ENCODE measurements around the gene SHROOM3.

SHROOM3 gene

DNA sequence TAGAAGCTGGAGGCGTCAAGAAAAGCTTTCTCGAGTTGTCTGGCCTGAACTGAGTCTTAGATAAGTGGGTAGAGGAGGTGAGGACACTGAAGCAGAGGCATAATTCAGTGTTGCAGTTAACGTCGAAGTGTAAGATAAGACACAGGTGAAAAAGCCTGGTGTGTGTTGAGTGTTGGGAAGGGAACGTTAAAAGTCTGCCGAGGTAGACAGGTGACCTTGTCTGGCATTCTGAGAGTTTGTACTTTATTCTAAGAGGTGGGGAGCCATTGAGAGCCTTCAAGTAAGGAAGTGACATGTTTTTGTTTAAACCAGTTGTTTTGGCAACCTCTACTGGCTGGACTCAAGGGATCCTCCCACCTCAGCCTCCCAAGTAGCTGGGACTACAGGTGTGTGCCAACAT, 219.1 kb downstream of the SHROOM3 start:
- Histone ChIP-seq H3K27me3 (ENCODE audit: insufficient read depth, insufficient read length) (no peaks in the 10 kb centered on the region), H3K4me1 (ENCODE audit: insufficient read depth, insufficient read length) (no peaks in the 10 kb centered on the region), H3K4me3 (ENCODE audit: insufficient read length, low read depth) (no peak overlapping the region), H3K9ac (ENCODE audit: insufficient read length, low read depth) (no peak overlapping the region), H3K36me3 (ENCODE audit: insufficient read depth, insufficient read length, low read length) (no peaks in the 10 kb centered on the region), H3K9me3 (ENCODE audit: insufficient read depth, low read length) (no peaks in the 10 kb centered on the region)
- no peak for TF ChIP-seq ZNF274 (IDR thresholded peaks at IDR 0.05; ENCODE audit: low read depth, low read length)
- no peak for TF ChIP-seq YY1 (IDR thresholded peaks at IDR 0.05; ENCODE audit: insufficient read depth, insufficient read length)
- no peak for TF ChIP-seq SUZ12 (IDR thresholded peaks at IDR 0.05; ENCODE audit: extremely low read depth, insufficient read depth, insufficient read length)
- no peak for DNase-seq (ENCODE audit: low read depth, low spot score)

DNA sequence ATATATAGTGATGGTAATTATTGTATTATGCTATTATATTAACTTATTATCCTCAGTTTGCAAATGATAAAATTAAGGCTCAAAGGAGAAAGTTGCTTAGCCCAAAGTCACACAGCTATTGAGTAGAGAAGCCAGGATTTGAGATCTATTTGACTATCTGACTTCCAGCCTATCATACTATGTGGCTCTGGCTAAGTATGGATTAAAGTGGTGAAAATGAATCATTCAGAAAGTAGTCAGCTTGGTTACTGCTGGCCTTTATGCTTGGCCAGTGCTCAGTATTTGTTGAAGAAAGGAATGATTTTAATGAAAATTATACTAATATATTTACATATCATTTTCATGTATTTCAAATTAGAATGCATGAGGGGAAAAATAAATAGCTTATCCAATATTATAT, 219.8 kb downstream of the SHROOM3 start:
- no peaks in the 10 kb centered on the region for H3K36me3 ChIP-seq (ENCODE audit: insufficient read depth, insufficient read length, low read length)
- H3K27me3 ChIP-seq (ENCODE audit: insufficient read depth, insufficient read length), result no peaks in the 10 kb centered on the region
- TF ChIP-seq YY1 (IDR thresholded peaks at IDR 0.05; ENCODE audit: insufficient read depth, insufficient read length), result no peak
- no peak for TF ChIP-seq ZNF274 (IDR thresholded peaks at IDR 0.05; ENCODE audit: low read depth, low read length)
- no peak for TF ChIP-seq SUZ12 (IDR thresholded peaks at IDR 0.05; ENCODE audit: extremely low read depth, insufficient read depth, insufficient read length)
- no peak for DNase-seq (ENCODE audit: low read depth, low spot score)
- H3K9me3 ChIP-seq (ENCODE audit: insufficient read depth, low read length), result no peaks in the 10 kb centered on the region
- no peak overlapping the region for H3K4me3 ChIP-seq (ENCODE audit: insufficient read length, low read depth)
- H3K9ac ChIP-seq (ENCODE audit: insufficient read length, low read depth), result no peak overlapping the region
- no peaks in the 10 kb centered on the region for H3K4me1 ChIP-seq (ENCODE audit: insufficient read depth, insufficient read length)

DNA sequence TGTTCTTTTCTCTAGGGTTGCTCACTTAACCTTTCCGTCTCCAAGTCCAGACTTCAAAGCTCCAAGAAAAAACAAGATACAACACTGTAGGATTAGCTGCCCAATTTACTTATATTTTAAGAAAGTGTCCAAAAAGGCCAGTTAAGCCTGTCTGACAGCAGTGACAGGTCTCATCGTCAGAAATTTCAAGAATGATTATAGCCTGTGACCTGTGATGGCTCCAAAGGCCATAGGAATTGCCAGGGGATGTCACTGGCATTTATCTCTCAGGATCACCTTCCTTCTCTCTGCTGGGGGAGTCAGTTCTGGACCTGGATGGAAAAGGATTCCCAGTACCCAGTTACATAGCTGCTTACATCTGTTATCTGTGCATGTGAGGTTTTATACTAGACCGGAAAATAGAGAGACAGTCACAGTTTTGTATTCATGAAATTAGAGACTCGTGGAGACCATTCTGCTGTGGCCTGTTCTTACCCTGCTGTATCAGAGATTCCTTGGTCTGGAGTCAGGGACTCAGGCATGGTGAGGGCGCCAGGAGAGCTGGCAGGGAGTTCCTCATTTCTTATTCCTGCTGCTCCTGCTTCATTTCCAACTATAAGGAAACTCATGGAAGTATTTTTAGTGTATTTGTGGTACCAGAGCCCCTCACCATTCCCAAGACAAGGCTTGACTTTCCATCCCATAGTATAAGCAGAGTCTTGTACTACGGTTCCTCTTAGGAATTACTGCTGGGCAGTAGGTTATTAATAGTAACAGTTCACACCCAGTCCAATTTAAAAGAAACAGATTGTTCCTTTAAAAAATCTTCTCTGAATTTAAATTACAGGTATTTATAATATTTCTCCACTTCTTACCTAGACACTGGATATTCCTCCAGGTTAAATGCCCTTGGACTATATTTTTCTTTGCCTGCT, 220.8 kb downstream of the SHROOM3 start:
- Histone ChIP-seq H3K27me3 (ENCODE audit: insufficient read depth, insufficient read length) (no peaks in the 10 kb centered on the region), H3K4me3 (ENCODE audit: insufficient read length, low read depth) (no peak overlapping the region), H3K9me3 (ENCODE audit: insufficient read depth, low read length) (no peaks in the 10 kb centered on the region), H3K36me3 (ENCODE audit: insufficient read depth, insufficient read length, low read length) (no peaks in the 10 kb centered on the region), H3K9ac (ENCODE audit: insufficient read length, low read depth) (no peak overlapping the region), H3K4me1 (ENCODE audit: insufficient read depth, insufficient read length) (no peaks in the 10 kb centered on the region)
- no peak for DNase-seq (ENCODE audit: low read depth, low spot score)
- TF ChIP-seq YY1 (IDR thresholded peaks at IDR 0.05; ENCODE audit: insufficient read depth, insufficient read length) (no peak), SUZ12 (IDR thresholded peaks at IDR 0.05; ENCODE audit: extremely low read depth, insufficient read depth, insufficient read length) (no peak), ZNF274 (IDR thresholded peaks at IDR 0.05; ENCODE audit: low read depth, low read length) (no peak)

DNA sequence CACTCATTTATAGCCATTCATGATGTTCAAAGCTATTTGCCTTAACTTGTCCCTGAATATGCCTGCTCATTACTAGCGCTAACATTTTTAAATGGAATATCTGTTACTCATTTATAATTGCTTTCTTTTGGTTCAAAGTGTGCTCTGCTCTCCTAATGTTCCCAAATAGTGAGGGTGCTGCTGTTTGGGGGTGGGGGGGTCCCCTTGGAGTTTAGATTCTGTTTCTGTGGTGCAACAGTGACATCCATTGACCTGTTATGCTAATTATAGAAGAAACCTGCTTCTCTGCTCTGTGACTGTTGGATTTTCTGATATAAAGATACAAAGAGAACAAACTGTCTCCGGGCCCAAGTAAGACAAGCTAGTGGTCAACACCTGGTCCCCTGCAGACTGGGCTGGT, 222.4 kb downstream of the SHROOM3 start:
- Histone ChIP-seq H3K9me3 (ENCODE audit: insufficient read depth, low read length) (no peaks in the 10 kb centered on the region), H3K4me3 (ENCODE audit: insufficient read length, low read depth) (no peak overlapping the region), H3K9ac (ENCODE audit: insufficient read length, low read depth) (no peak overlapping the region), H3K27me3 (ENCODE audit: insufficient read depth, insufficient read length) (no peaks in the 10 kb centered on the region), H3K36me3 (ENCODE audit: insufficient read depth, insufficient read length, low read length) (no peaks in the 10 kb centered on the region), H3K4me1 (ENCODE audit: insufficient read depth, insufficient read length) (no peaks in the 10 kb centered on the region)
- TF ChIP-seq YY1 (IDR thresholded peaks at IDR 0.05; ENCODE audit: insufficient read depth, insufficient read length), result no peak
- TF ChIP-seq SUZ12 (IDR thresholded peaks at IDR 0.05; ENCODE audit: extremely low read depth, insufficient read depth, insufficient read length), result no peak
- no peak for TF ChIP-seq ZNF274 (IDR thresholded peaks at IDR 0.05; ENCODE audit: low read depth, low read length)
- no peak for DNase-seq (ENCODE audit: low read depth, low spot score)

DNA sequence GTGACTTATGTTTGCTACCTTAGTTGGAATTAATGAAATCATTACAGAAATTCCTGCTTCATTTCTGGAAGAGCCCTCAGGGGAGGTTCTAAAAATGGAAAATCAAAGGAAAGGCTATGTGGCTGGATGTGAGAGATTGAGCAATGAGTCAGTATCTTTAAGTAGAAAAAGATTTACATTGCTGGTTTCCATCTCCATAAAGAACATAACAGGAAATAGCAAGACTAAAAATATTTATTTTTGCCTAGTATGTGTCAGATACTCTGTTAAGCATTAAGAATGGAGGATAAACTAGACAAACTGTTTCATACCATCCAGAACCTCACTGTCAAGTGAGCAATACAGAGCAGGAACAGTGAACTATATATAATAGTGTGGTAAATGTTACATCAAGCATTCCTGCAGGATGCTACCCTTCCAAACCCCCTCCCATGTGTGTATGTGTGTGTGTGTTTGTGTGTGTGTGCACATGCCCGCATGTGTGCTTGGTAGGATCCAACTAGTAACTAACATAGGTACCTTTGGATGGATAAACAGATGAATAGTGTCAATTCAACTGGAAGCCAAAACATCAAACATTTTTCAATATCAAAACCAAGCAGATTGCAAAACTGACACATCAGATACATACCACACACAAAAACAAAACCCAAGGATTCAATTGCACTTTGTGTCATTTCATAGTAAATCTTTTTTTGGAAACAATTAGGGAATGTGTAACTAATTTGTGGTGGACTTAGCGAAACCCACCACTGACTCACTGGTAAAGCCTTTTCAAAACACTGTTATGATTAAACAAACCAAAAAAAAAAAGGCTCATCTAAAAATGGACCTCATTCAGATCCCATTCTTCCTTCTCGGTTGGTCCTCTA, 223.4 kb downstream of the SHROOM3 start:
- Histone ChIP-seq H3K9me3 (ENCODE audit: insufficient read depth, low read length) (no peaks in the 10 kb centered on the region), H3K36me3 (ENCODE audit: insufficient read depth, insufficient read length, low read length) (no peaks in the 10 kb centered on the region), H3K4me1 (ENCODE audit: insufficient read depth, insufficient read length) (no peaks in the 10 kb centered on the region), H3K9ac (ENCODE audit: insufficient read length, low read depth) (no peak overlapping the region), H3K4me3 (ENCODE audit: insufficient read length, low read depth) (no peak overlapping the region), H3K27me3 (ENCODE audit: insufficient read depth, insufficient read length) (no peaks in the 10 kb centered on the region)
- TF ChIP-seq SUZ12 (IDR thresholded peaks at IDR 0.05; ENCODE audit: extremely low read depth, insufficient read depth, insufficient read length) (no peak), YY1 (IDR thresholded peaks at IDR 0.05; ENCODE audit: insufficient read depth, insufficient read length) (no peak), ZNF274 (IDR thresholded peaks at IDR 0.05; ENCODE audit: low read depth, low read length) (no peak)
- no peak for DNase-seq (ENCODE audit: low read depth, low spot score)

DNA sequence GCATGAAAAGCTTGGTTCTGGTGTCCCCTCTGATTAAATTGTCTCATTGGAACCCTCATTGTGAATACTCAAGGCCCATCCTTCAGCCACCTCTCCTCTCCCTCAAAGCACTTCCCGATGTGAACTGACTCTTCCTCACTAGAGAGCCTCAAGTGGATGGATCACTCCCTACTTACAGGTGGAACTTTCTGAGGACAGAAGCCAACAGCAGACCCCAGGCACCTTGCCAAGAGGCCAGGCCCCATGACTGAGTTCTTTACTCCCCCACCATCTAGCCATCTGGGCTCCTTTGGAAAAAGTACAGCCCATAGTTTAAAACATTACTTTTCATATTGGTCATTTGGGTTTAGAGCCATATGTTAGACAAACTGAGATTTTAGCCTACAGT, 224.1 kb downstream of the SHROOM3 start:
- no peak overlapping the region for H3K9ac ChIP-seq (ENCODE audit: insufficient read length, low read depth)
- DNase-seq (ENCODE audit: low read depth, low spot score), result no peak
- no peaks in the 10 kb centered on the region for H3K36me3 ChIP-seq (ENCODE audit: insufficient read depth, insufficient read length, low read length)
- TF ChIP-seq ZNF274 (IDR thresholded peaks at IDR 0.05; ENCODE audit: low read depth, low read length) (no peak), YY1 (IDR thresholded peaks at IDR 0.05; ENCODE audit: insufficient read depth, insufficient read length) (no peak), SUZ12 (IDR thresholded peaks at IDR 0.05; ENCODE audit: extremely low read depth, insufficient read depth, insufficient read length) (no peak)
- no peaks in the 10 kb centered on the region for H3K4me1 ChIP-seq (ENCODE audit: insufficient read depth, insufficient read length)
- H3K27me3 ChIP-seq (ENCODE audit: insufficient read depth, insufficient read length), result no peaks in the 10 kb centered on the region
- no peak overlapping the region for H3K4me3 ChIP-seq (ENCODE audit: insufficient read length, low read depth)
- no peaks in the 10 kb centered on the region for H3K9me3 ChIP-seq (ENCODE audit: insufficient read depth, low read length)

DNA sequence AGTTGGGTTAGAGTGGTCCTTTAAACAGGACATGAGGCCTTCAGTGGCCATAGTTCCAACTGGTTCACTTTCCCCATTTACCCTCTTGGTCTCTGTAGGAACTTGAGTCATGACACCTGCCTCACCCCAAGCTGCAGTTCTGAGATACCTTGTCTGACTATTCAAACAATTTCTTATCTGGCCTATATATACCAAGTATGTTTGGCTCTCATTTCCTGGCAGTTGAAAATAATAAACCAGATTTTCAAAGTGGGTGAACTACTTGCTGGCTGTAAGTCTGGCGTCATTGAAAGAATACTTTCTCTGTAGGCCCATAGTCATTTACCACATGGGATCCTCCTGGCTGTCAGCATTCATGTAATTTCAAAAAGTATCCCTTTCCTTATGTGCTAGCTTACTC, 228.8 kb downstream of the SHROOM3 start:
- H3K4me1 ChIP-seq (ENCODE audit: insufficient read depth, insufficient read length), result no peaks in the 10 kb centered on the region
- no peaks in the 10 kb centered on the region for H3K27me3 ChIP-seq (ENCODE audit: insufficient read depth, insufficient read length)
- DNase-seq (ENCODE audit: low read depth, low spot score), result no peak
- TF ChIP-seq YY1 (IDR thresholded peaks at IDR 0.05; ENCODE audit: insufficient read depth, insufficient read length) (no peak), SUZ12 (IDR thresholded peaks at IDR 0.05; ENCODE audit: extremely low read depth, insufficient read depth, insufficient read length) (no peak), ZNF274 (IDR thresholded peaks at IDR 0.05; ENCODE audit: low read depth, low read length) (no peak)
- H3K4me3 ChIP-seq (ENCODE audit: insufficient read length, low read depth), result no peak overlapping the region
- H3K9ac ChIP-seq (ENCODE audit: insufficient read length, low read depth), result no peak overlapping the region
- no peaks in the 10 kb centered on the region for H3K36me3 ChIP-seq (ENCODE audit: insufficient read depth, insufficient read length, low read length)
- no peaks in the 10 kb centered on the region for H3K9me3 ChIP-seq (ENCODE audit: insufficient read depth, low read length)

Measured in NT2/D1 (cell line).